ENCODE data around the gene USP34.
"Not testable (repeated sequence)": the region's sequence is repeated elsewhere in the genome, so short reads cannot be mapped to it uniquely, and the experiment has no call there.

The USP34 gene

GRCh38 chr2:61460163-61460562, 10.7 kb downstream of the USP34 start:
- no peak for DNase-seq (ENCODE audit: low read depth in 2 of 2)

GRCh38 chr2:61456746-61457420, 14.0 kb downstream of the USP34 start:
- DNase-seq (ENCODE audit: low read depth in 2 of 2) = no peak

GRCh38 chr2:61456070-61456745, 14.7 kb downstream of the USP34 start:
- DNase-seq (ENCODE audit: low read depth in 2 of 2) = no peak

GRCh38 chr2:61454972-61455371, 15.9 kb downstream of the USP34 start:
- DNase-seq (ENCODE audit: low read depth in 2 of 2) = not testable (repeated sequence)

- DNase-seq (ENCODE audit: low read depth in 2 of 2) = no peak
Observed at GRCh38 chr2:61454383-61454782, 16.5 kb downstream of the USP34 start.

GRCh38 chr2:61452392-61452791, 18.5 kb downstream of the USP34 start:
- DNase-seq (ENCODE audit: low read depth in 2 of 2) = no peak

- no peak for DNase-seq (ENCODE audit: low read depth in 2 of 2)
Observed at GRCh38 chr2:61451178-61451577, 19.7 kb downstream of the USP34 start.

GRCh38 chr2:61450144-61450543, 20.7 kb downstream of the USP34 start:
- no peak for DNase-seq (ENCODE audit: low read depth in 2 of 2)

- no peak for DNase-seq (ENCODE audit: low read depth in 2 of 2)
Observed at GRCh38 chr2:61448229-61448628, 22.7 kb downstream of the USP34 start.

GRCh38 chr2:61446971-61447370, 23.9 kb downstream of the USP34 start:
- DNase-seq (ENCODE audit: low read depth in 2 of 2) = not testable (repeated sequence)

- no peak for DNase-seq (ENCODE audit: low read depth in 2 of 2)
Observed at GRCh38 chr2:61443342-61444041, 27.4 kb downstream of the USP34 start.

GRCh38 chr2:61439241-61440002, 31.5 kb downstream of the USP34 start:
- no peak for DNase-seq (ENCODE audit: low read depth in 2 of 2)

GRCh38 chr2:61438670-61439069, 32.2 kb downstream of the USP34 start:
- no peak for DNase-seq (ENCODE audit: low read depth in 2 of 2)

GRCh38 chr2:61437170-61437569, 33.7 kb downstream of the USP34 start:
- DNase-seq (ENCODE audit: low read depth in 2 of 2) = no peak

GRCh38 chr2:61436092-61436491, 34.8 kb downstream of the USP34 start:
- DNase-seq (ENCODE audit: low read depth in 2 of 2) = no peak

- no peak for DNase-seq (ENCODE audit: low read depth in 2 of 2)
Observed at GRCh38 chr2:61435291-61435690, 35.6 kb downstream of the USP34 start.

- DNase-seq (ENCODE audit: low read depth in 2 of 2) = no peak
Observed at GRCh38 chr2:61434314-61434713, 36.6 kb downstream of the USP34 start.

- no peak for DNase-seq (ENCODE audit: low read depth in 2 of 2)
Observed at GRCh38 chr2:61433606-61434005, 37.3 kb downstream of the USP34 start.

GRCh38 chr2:61432990-61433389, 37.9 kb downstream of the USP34 start:
- DNase-seq (ENCODE audit: low read depth in 2 of 2) = no peak

GRCh38 chr2:61431345-61431744, 39.5 kb downstream of the USP34 start:
- no peak for DNase-seq (ENCODE audit: low read depth in 2 of 2)

- peak; percentile 55 to 56 for DNase-seq (ENCODE audit: low read depth in 2 of 2)
Observed at GRCh38 chr2:61426267-61426897, 44.5 kb downstream of the USP34 start.
